22Rv1 (cell line): Measurements from ENCODE around the gene TMEM63B.

Experiments
- ZFX ChIP-seq: fragments of 450-650 bp; IDR thresholded peaks from 2 replicates; pipeline ENCODE4 v1.6.1; 2017; ENCODE audit warnings: antibody characterized with exemption, borderline replicate concordance
- TF ChIP-seq, protein P1 (sequence below): fragments of 450-650 bp; IDR thresholded peaks from 2 replicates; pipeline ENCODE4 v1.5.1; 2017; ENCODE audit warnings: mild to moderate bottlenecking

DNA sequence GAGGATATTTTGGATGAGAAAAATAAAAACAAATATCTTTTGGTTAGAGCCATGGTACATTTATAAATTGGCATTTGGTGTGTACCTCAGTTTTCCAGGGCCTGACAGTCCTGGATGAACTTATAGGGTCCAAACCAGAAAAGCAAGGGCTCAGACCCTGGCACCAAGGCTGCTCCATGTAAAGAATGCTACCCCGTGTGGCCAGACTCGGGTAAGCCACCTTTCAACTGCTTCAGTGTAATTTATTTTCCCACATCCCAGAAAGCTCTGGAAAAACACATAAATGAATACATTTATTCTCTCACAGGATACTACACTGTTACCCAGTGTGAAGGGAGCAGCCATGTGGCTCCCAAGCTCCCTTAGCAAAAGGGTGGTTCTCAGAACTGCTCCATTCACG lies 13.9 kb upstream of the TMEM63B start:
- TF ChIP-seq, protein P1, sequence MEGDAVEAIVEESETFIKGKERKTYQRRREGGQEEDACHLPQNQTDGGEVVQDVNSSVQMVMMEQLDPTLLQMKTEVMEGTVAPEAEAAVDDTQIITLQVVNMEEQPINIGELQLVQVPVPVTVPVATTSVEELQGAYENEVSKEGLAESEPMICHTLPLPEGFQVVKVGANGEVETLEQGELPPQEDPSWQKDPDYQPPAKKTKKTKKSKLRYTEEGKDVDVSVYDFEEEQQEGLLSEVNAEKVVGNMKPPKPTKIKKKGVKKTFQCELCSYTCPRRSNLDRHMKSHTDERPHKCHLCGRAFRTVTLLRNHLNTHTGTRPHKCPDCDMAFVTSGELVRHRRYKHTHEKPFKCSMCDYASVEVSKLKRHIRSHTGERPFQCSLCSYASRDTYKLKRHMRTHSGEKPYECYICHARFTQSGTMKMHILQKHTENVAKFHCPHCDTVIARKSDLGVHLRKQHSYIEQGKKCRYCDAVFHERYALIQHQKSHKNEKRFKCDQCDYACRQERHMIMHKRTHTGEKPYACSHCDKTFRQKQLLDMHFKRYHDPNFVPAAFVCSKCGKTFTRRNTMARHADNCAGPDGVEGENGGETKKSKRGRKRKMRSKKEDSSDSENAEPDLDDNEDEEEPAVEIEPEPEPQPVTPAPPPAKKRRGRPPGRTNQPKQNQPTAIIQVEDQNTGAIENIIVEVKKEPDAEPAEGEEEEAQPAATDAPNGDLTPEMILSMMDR, result no peak
- TF ChIP-seq ZFX, result no peak
